Neural progenitor cell (in vitro differentiated cells): Measurements from ENCODE around the gene DENND4C.

Experiments used
- EZH2 ChIP-seq: fragments of 200-600 bp; sonication (generic); IDR thresholded peaks from 2 replicates; pipeline ENCODE4 v1.6.1; 2017; ENCODE audit warnings: antibody characterized with exemption, mild to moderate bottlenecking, moderate library complexity
- EZH2phosphoT487 ChIP-seq: fragments of 200-600 bp; sonication (generic); IDR thresholded peaks from 2 replicates; pipeline ENCODE4 v1.6.1; 2017; ENCODE audit warnings: antibody characterized with exemption
- TF ChIP-seq, protein P1 (sequence below): fragments of 200-600 bp; sonication (generic); IDR thresholded peaks from 2 replicates; pipeline ENCODE4 v1.5.1; 2017; ENCODE audit warnings: antibody characterized with exemption, mild to moderate bottlenecking

- TF ChIP-seq, protein P1, sequence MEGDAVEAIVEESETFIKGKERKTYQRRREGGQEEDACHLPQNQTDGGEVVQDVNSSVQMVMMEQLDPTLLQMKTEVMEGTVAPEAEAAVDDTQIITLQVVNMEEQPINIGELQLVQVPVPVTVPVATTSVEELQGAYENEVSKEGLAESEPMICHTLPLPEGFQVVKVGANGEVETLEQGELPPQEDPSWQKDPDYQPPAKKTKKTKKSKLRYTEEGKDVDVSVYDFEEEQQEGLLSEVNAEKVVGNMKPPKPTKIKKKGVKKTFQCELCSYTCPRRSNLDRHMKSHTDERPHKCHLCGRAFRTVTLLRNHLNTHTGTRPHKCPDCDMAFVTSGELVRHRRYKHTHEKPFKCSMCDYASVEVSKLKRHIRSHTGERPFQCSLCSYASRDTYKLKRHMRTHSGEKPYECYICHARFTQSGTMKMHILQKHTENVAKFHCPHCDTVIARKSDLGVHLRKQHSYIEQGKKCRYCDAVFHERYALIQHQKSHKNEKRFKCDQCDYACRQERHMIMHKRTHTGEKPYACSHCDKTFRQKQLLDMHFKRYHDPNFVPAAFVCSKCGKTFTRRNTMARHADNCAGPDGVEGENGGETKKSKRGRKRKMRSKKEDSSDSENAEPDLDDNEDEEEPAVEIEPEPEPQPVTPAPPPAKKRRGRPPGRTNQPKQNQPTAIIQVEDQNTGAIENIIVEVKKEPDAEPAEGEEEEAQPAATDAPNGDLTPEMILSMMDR: no peak
- TF ChIP-seq EZH2 (no peak), EZH2phosphoT487 (no peak)
Measured at GRCh38 chr9:19386502-19387044, 156.1 kb downstream of the DENND4C start.
